Upper lobe of right lung (tissue), 1 donor: Measurements from ENCODE around the gene ACTN1. TPM values are rescaled to one million over a fixed set of nuclear protein-coding genes. Genes with fewer than 3 reads are reported as not detected.
"Not testable (repeated sequence)": the region's sequence is repeated elsewhere in the genome, so short reads cannot be mapped to it uniquely, and the experiment has no call there.

Experiments used
- ATAC-seq: fragments of 200-7000 bp; cut with Tn5 transposase; one replicate; pipeline ENCODE4 v1.9.1; 2020; ENCODE audit warnings: mild to moderate bottlenecking, moderate library complexity
- DNase-seq: peaks from one replicate; pipeline ENCODE4 v3.0.0-alpha.2; 2020
- H3K27ac ChIP-seq: fragments of 200-600 bp; one replicate; pipeline ENCODE4 v1.8.0; 2022
- H3K27me3 ChIP-seq: fragments of 200-600 bp; one replicate; pipeline ENCODE4 v1.8.0; 2022; ENCODE audit warnings: mild to moderate bottlenecking
- H3K36me3 ChIP-seq: fragments of 200-600 bp; one replicate; pipeline ENCODE4 v1.8.0; 2022
- H3K4me1 ChIP-seq: fragments of 200-600 bp; one replicate; pipeline ENCODE4 v1.8.0; 2022
- H3K4me3 ChIP-seq: fragments of 200-600 bp; one replicate; pipeline ENCODE4 v1.8.0; 2022; ENCODE audit warnings: mild to moderate bottlenecking
- H3K9me3 ChIP-seq: fragments of 200-600 bp; one replicate; pipeline ENCODE4 v1.8.0; 2022
- intact Hi-C: fragments of 100-400 bp; cut with DNase I; formaldehyde crosslinking; loops from one replicate; pipeline ENCODE4 v1.11.0; 2022
- total RNA-seq: library from RNA; stranded (reverse); fragmentation: NEBNext Ultra II Directional; extraction: Animal tissue kit (Norgen Biotek cat#: 25700); gene quantifications from one replicate; pipeline ENCODE4 v1.2.1, GENCODE V29; 2021
- TF ChIP-seq, protein P1 (sequence below): fragments of 200-600 bp; IDR thresholded peaks from one replicate; pipeline ENCODE4 v1.8.0; 2022; ENCODE audit warnings: antibody characterized with exemption
- donor health status: DM: no; HTN: yes; CAD: no; lungs with severe emphysema.

The ACTN1 gene
- total RNA-seq, 1 donor from 2014 or later: 177 TPM

DNA sequence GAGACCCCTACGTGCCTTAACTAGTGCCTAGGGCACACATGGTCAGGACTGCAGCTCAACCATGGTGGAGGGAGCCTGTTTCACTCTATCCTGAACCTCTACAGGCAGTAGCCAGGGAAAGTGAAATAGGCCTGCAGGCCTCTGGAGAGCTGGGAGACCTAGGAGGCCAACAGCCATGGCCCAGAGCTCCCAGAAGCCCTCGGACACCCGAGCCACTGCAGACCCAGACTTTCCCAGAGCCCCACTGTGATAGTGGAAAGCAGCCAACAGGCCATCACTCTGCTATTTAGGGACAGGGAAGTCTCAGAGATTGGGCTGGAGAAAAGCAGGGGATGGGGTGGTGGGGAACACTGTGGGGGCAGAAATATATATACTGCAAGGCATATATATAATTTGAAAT, 129.7 kb downstream of the ACTN1 start:
- DNase-seq (no peak), ATAC-seq (no peak)
- H3K4me1 ChIP-seq: peaks cover under 1% of the 10 kb centered on the region
- H3K27me3 ChIP-seq: no peaks in the 10 kb centered on the region
- intact Hi-C loops: no loop called here
- no peaks in the 10 kb centered on the region for H3K9me3 ChIP-seq
- TF ChIP-seq, protein P1, sequence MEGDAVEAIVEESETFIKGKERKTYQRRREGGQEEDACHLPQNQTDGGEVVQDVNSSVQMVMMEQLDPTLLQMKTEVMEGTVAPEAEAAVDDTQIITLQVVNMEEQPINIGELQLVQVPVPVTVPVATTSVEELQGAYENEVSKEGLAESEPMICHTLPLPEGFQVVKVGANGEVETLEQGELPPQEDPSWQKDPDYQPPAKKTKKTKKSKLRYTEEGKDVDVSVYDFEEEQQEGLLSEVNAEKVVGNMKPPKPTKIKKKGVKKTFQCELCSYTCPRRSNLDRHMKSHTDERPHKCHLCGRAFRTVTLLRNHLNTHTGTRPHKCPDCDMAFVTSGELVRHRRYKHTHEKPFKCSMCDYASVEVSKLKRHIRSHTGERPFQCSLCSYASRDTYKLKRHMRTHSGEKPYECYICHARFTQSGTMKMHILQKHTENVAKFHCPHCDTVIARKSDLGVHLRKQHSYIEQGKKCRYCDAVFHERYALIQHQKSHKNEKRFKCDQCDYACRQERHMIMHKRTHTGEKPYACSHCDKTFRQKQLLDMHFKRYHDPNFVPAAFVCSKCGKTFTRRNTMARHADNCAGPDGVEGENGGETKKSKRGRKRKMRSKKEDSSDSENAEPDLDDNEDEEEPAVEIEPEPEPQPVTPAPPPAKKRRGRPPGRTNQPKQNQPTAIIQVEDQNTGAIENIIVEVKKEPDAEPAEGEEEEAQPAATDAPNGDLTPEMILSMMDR: no peak
- no peak overlapping the region for H3K4me3 ChIP-seq
- no peak overlapping the region for H3K27ac ChIP-seq
- no peaks in the 10 kb centered on the region for H3K36me3 ChIP-seq

DNA sequence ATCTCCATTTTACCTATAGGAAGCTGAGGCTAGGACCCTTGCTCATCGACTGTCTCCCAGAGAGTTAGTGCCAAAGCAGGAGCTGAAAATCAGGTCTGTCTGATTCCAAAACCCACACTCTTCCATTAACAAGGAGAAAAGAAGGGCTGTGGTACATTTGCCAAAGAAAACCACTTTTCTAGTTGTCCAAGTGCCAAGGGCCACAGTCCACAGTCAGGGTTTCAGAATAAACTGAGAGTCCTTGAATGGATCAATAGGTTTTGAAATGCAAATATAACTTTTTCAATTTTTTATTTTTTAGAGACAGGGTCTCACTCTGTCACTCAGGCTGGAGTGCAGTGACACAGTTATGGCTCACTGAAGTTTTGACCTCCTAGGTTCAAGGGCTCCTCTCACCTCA, 130.8 kb downstream of the ACTN1 start:
- DNase-seq: no peak
- TF ChIP-seq, protein P1: no peak
- Histone ChIP-seq H3K36me3 (no peaks in the 10 kb centered on the region), H3K9me3 (no peaks in the 10 kb centered on the region), H3K27ac (no peak overlapping the region), H3K4me3 (no peak overlapping the region), H3K4me1 (peaks cover 4% of the 10 kb centered on the region), H3K27me3 (peaks cover 3% of the 10 kb centered on the region)
- intact Hi-C loops: no loop called here
- no peak for ATAC-seq

DNA sequence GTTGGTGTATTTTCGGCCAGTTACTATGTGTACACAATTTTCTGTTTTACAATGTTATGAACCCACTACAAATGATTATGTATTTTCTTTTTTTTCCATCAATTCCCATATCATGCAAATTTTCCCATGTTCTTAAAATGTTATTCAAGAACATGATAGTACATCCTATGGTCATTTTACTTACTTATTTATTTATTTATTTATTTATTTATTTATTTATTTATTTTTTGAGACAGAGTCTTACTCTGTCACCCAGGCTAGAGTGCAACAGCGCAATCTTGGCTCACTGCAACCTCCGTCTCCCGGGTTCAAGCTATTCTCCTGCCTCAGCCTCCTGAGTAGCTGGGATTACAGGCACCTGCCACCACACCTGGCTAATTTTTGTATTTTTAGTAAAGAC, 131.5 kb downstream of the ACTN1 start:
- H3K9me3 ChIP-seq, DNase-seq, H3K27me3 ChIP-seq, H3K36me3 ChIP-seq, intact Hi-C loops, ATAC-seq, H3K4me3 ChIP-seq, H3K4me1 ChIP-seq, H3K27ac ChIP-seq: not testable (repeated sequence)

- TF ChIP-seq, protein P1: no peak
- no peak for DNase-seq
Observed at GRCh38 chr14:68846466-68846865, 132.6 kb downstream of the ACTN1 start.

DNA sequence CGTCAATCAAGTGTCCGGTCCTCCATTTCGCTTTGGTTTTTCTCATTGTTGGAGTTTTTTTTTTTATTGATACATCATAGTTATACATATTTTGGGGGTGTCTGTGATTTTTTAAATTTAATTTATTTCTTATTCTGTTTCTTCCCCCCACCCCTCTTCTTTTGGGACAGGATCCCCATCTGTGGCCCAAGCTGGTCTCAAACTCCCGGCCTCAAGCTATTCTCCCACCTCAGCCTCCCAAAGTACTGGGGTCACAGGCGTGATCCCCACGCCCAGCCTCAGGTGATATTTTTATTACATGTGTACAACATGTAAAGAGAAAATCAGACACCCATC, 134.9 kb downstream of the ACTN1 start:
- Histone ChIP-seq H3K4me3 (no peak overlapping the region), H3K9me3 (no peaks in the 10 kb centered on the region), H3K36me3 (no peaks in the 10 kb centered on the region), H3K27me3 (peaks cover 3% of the 10 kb centered on the region), H3K4me1 (peaks cover 4% of the 10 kb centered on the region), H3K27ac (no peak overlapping the region)
- DNase-seq (no peak), ATAC-seq (no peak)
- intact Hi-C loops: no loop called here
- TF ChIP-seq, protein P1: no peak

More at GRCh38 chr14:68846466-68846865, 132.6 kb downstream of the ACTN1 start:
- Histone ChIP-seq H3K4me3 (no peak overlapping the region), H3K4me1 (peaks cover 4% of the 10 kb centered on the region), H3K9me3 (no peaks in the 10 kb centered on the region), H3K27ac (no peak overlapping the region), H3K27me3 (peaks cover 3% of the 10 kb centered on the region), H3K36me3 (no peaks in the 10 kb centered on the region)
- ATAC-seq: no peak
- intact Hi-C loops: no loop called here

DNA sequence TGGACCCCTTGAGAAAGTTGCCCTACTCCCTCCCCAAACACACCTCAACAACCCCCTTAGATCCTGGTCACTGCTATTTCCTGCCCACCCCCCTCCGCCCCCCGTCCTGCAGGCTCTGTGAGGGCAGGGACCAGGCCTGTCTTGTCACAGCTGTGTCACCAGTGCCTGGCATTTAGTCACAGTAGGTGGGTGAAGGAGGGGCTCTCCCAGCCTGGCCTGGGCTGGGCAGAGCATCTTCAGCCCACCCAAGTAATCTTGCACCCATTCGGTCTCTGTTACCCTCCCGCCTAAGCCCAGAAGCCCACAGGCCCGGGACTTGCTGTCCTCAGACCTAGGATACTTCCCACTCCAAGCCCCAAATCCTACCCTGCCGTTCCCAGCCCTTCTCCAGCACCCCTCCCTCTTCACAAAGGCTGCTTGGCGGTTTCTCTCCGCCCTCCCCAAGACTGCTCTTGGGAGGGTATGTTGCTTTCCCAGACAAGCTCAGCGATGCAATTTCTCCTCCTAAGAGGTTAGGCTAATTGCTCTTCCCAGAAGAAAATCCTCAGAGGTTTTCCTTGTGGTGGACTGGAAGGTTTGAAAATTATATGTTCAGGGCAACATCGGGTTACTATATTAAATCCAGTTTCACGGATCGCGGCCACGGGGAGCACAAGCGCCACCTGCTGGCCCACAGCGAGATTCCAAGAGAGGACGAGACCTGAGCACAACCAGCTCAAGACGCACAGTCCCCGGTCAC, 135.5 kb downstream of the ACTN1 start:
- DNase-seq (peak; percentile 88), ATAC-seq (peak; percentile 97)
- Histone ChIP-seq H3K4me3 (peak overlapping the region; percentile 34), H3K36me3 (no peaks in the 10 kb centered on the region), H3K9me3 (no peaks in the 10 kb centered on the region), H3K27ac (no peak overlapping the region), H3K27me3 (peaks cover 3% of the 10 kb centered on the region), H3K4me1 (peaks cover 4% of the 10 kb centered on the region)
- TF ChIP-seq, protein P1: peak; percentile 96
- intact Hi-C loops: no loop called here
